A549 (cell line): ENCODE results near the gene ALDH1A2. TPM values are rescaled to one million over a fixed set of nuclear protein-coding genes. Genes with fewer than 3 reads are reported as not detected.

ENCODE experiments used
- ATAC-seq, 2 experiments: fragments of 200-7000 bp in 1 of 2; fragments of >200 bp in 1 of 2; cut with Nextera tagmentation in 1 of 2; cut with Tn5 transposase in 1 of 2; 3 replicates each; pipeline versions ENCODE4 v1.8.0 to v1.9.1; 2018 to 2020; ENCODE audit warnings: mild to moderate bottlenecking in 1 of 2, moderate library complexity in 1 of 2
- CTCF ChIA-PET: fragments of 300-600 bp; sonication (Branson Sonifier 250); formaldehyde crosslinking; extraction: SDS; loops from one replicate; lab custom pipeline; 2021; ENCODE audit warnings: antibody characterized with exemption, inconsistent platforms; lab: Yijun Ruan, JAX
- POLR2A ChIA-PET: fragments of 350-600 bp; formaldehyde crosslinking; extraction: SDS; loops from one replicate; lab custom pipeline; 2021; ENCODE audit warnings: antibody characterized with exemption, inconsistent platforms; lab: Yijun Ruan, JAX
- DNase-seq, 2 experiments: peaks; one replicate each; pipeline versions ENCODE4 v3.0.0 to v3.0.0-alpha.2; 2011 to 2016; ENCODE audit warnings: low read depth in 1 of 2, low spot score in 1 of 2
- FAIRE-seq: peaks from 2 replicates; lab custom pipeline; 2011; peaks lifted over from hg19 to GRCh38; lab: Jason Lieb, UNC
- H3K27ac ChIP-seq, 2 experiments: fragments of >200 bp; sonication (Bioruptor Twin); formaldehyde crosslinking; 3 replicates each; pipeline ENCODE4 v1.5.1; 2016 to 2017
- H3K4me1 ChIP-seq: fragments of >200 bp; sonication (Bioruptor Twin); formaldehyde crosslinking; 3 replicates; pipeline ENCODE4 v1.6.1; 2016
- H3K4me2 ChIP-seq: fragments of >200 bp; sonication (Bioruptor Twin); formaldehyde crosslinking; 3 replicates; pipeline ENCODE4 v1.6.1; 2016
- H3K4me3 ChIP-seq: fragments of >200 bp; sonication (Bioruptor Twin); formaldehyde crosslinking; 3 replicates; pipeline ENCODE4 v1.5.1; 2016
- H3K9me3 ChIP-seq: fragments of >200 bp; sonication (Bioruptor Twin); formaldehyde crosslinking; 3 replicates; pipeline ENCODE4 v1.6.1; 2016
- BCL3 ChIP-seq: fragments of >200 bp; sonication (Bioruptor Twin); formaldehyde crosslinking; IDR thresholded peaks from 3 replicates; pipeline ENCODE4 v1.6.1; 2016
- BHLHE40 ChIP-seq: IDR thresholded peaks from 2 replicates; pipeline ENCODE4 v1.6.1; 2012; ENCODE audit warnings: low read depth, low read length, inconsistent platforms
- CBX2 ChIP-seq: fragments of 200-600 bp; sonication (generic); IDR thresholded peaks from 2 replicates; pipeline ENCODE4 v1.6.1; 2016; ENCODE audit warnings: low read depth, mild to moderate bottlenecking, borderline replicate concordance
- CEBPB ChIP-seq, 2 experiments: fragments of >200 bp in 1 of 2; sonication (Bioruptor Twin) in 1 of 2; formaldehyde crosslinking in 1 of 2; IDR thresholded peaks; 2 replicates each; pipeline ENCODE4 v1.6.1; 2012 to 2016
- CHD4 ChIP-seq: fragments of 200-600 bp; sonication (generic); IDR thresholded peaks from 2 replicates; pipeline ENCODE4 v1.6.1; 2016; ENCODE audit warnings: antibody characterized with exemption, mild to moderate bottlenecking, borderline replicate concordance
- ELK1 ChIP-seq: fragments of 150-350 bp; IDR thresholded peaks from 2 replicates; pipeline ENCODE4 v1.6.1; 2014; ENCODE audit warnings: low read depth, mild to moderate bottlenecking, low read length
- EP300 ChIP-seq, 2 experiments: fragments of >200 bp; sonication (Bioruptor Twin); formaldehyde crosslinking; IDR thresholded peaks; 2 replicates in 1 of 2; 3 replicates in 1 of 2; pipeline ENCODE4 v1.6.1; 2016 to 2017
- FOSL2 ChIP-seq, 2 experiments: fragments of 450-650 bp in 1 of 2; fragments of >200 bp in 1 of 2; sonication (Bioruptor Twin) in 1 of 2; formaldehyde crosslinking; IDR thresholded peaks; 2 replicates each; pipeline versions ENCODE4 v1.5.0 to v1.6.1; 2016 to 2020; ENCODE audit warnings: mild to moderate bottlenecking in 1 of 2, moderate library complexity in 1 of 2
- GATA3 ChIP-seq: IDR thresholded peaks from 2 replicates; pipeline ENCODE4 v1.6.1; 2012; ENCODE audit warnings: borderline replicate concordance
- HDAC2 ChIP-seq: fragments of 200-600 bp; sonication (generic); IDR thresholded peaks from 2 replicates; pipeline ENCODE4 v1.6.1; 2016
- HES2 ChIP-seq: fragments of >200 bp; sonication (Bioruptor Twin); formaldehyde crosslinking; IDR thresholded peaks from 2 replicates; pipeline ENCODE4 v1.6.1; 2016
- HEYL ChIP-seq: fragments of 250-450 bp; sonication (Bioruptor Pico); IDR thresholded peaks from 2 replicates; pipeline ENCODE4 v1.8.0; 2021; ENCODE audit warnings: mild to moderate bottlenecking, moderate library complexity
- HOXB13 ChIP-seq: fragments of 250-450 bp; sonication (Bioruptor Pico); IDR thresholded peaks from 2 replicates; pipeline ENCODE4 v1.5.0; 2020; ENCODE audit warnings: low read depth, mild to moderate bottlenecking, moderate library complexity
- JUN ChIP-seq, 2 experiments: fragments of >200 bp; sonication (Bioruptor Twin); formaldehyde crosslinking; IDR thresholded peaks; 2 replicates in 1 of 2; 3 replicates in 1 of 2; pipeline ENCODE4 v1.6.1; 2016 to 2017
- JUNB ChIP-seq: fragments of >200 bp; sonication (Bioruptor Twin); formaldehyde crosslinking; IDR thresholded peaks from 2 replicates; pipeline ENCODE4 v1.6.1; 2016
- KDM1A ChIP-seq: fragments of 200-600 bp; sonication (generic); IDR thresholded peaks from 2 replicates; pipeline ENCODE4 v1.6.1; 2016; ENCODE audit warnings: low read depth, mild to moderate bottlenecking
- MAX ChIP-seq: IDR thresholded peaks from 2 replicates; pipeline ENCODE4 v1.6.1; 2012
- NFE2L2 ChIP-seq: fragments of 150-350 bp; conservative IDR thresholded peaks from 2 replicates; pipeline ENCODE4 v1.6.1; 2014; ENCODE audit warnings: low read length
- NPAS2 ChIP-seq: fragments of 250-450 bp; sonication (Bioruptor Pico); IDR thresholded peaks from 2 replicates; pipeline ENCODE4 v1.8.0; 2022; ENCODE audit warnings: mild to moderate bottlenecking, moderate library complexity, borderline replicate concordance
- POLR2A ChIP-seq: IDR thresholded peaks from 2 replicates; pipeline ENCODE4 v1.6.1; 2012; ENCODE audit warnings: mild to moderate bottlenecking, low read length
- RAD21 ChIP-seq, 2 experiments: fragments of >200 bp in 1 of 2; sonication (Bioruptor Twin) in 1 of 2; formaldehyde crosslinking in 1 of 2; IDR thresholded peaks in 1 of 2; conservative IDR thresholded peaks in 1 of 2; 2 replicates in 1 of 2; 3 replicates in 1 of 2; pipeline ENCODE4 v1.6.1; 2012 to 2018; ENCODE audit warnings: inconsistent platforms in 1 of 2
- RARB ChIP-seq: fragments of 250-450 bp; sonication (Bioruptor Pico); IDR thresholded peaks from 2 replicates; pipeline ENCODE4 v1.8.0; 2021; ENCODE audit warnings: mild to moderate bottlenecking, moderate library complexity
- RFX5 ChIP-seq: fragments of 450-650 bp; IDR thresholded peaks from 2 replicates; pipeline ENCODE4 v1.7.1; 2014; ENCODE audit warnings: antibody characterized with exemption, mild to moderate bottlenecking, moderate library complexity
- SMC3 ChIP-seq: fragments of >200 bp; sonication (Bioruptor Twin); formaldehyde crosslinking; IDR thresholded peaks from 3 replicates; pipeline ENCODE4 v1.6.1; 2018; ENCODE audit warnings: inconsistent platforms
- SREBF2 ChIP-seq: fragments of 450-650 bp; IDR thresholded peaks from 2 replicates; pipeline ENCODE4 v1.6.1; 2014; ENCODE audit warnings: mild to moderate bottlenecking, moderate library complexity
- TFCP2L1 ChIP-seq: fragments of 250-450 bp; sonication (Bioruptor Pico); IDR thresholded peaks from 2 replicates; pipeline ENCODE4 v1.5.0; 2021; ENCODE audit warnings: mild to moderate bottlenecking
- TP53 ChIP-seq: fragments of 250-450 bp; sonication (Bioruptor Pico); IDR thresholded peaks from 2 replicates; pipeline ENCODE4 v1.5.0; 2021; ENCODE audit warnings: mild to moderate bottlenecking, moderate library complexity
- USF2 ChIP-seq: fragments of 450-650 bp; IDR thresholded peaks from 2 replicates; pipeline ENCODE4 v1.6.1; 2014; ENCODE audit warnings: antibody characterized with exemption
- ZC3H11A ChIP-seq: fragments of 450-650 bp; IDR thresholded peaks from 2 replicates; pipeline ENCODE4 v1.6.1; 2014; ENCODE audit warnings: antibody characterized with exemption, mild to moderate bottlenecking
- ZFP36 ChIP-seq: fragments of 450-650 bp; IDR thresholded peaks from 2 replicates; pipeline ENCODE4 v1.6.1; 2014; ENCODE audit warnings: borderline replicate concordance; ENCODE audit not compliant: partially characterized antibody
- ZSCAN20 ChIP-seq: fragments of 250-450 bp; sonication (Bioruptor Pico); IDR thresholded peaks from 2 replicates; pipeline ENCODE4 v1.8.0; 2022; ENCODE audit warnings: mild to moderate bottlenecking, moderate library complexity
- WGBS: methylation state at CpG from one replicate; pipeline ENCODE4 v1.1.6; 2017; ENCODE audit errors: missing lambda C conversion rate; 5-methylcytosine and 5-hydroxymethylcytosine counted together
- polyA plus RNA-seq, 4 experiments: library from polyadenylated mRNA; depleted of rRNA in 3 of 4; stranded (reverse); fragments of >200 nt; fragmentation: RNase III in 1 of 4; extraction: RNeasy Plus Mini Kit Qiagen cat#74134 plus additional on column Dnase treatment in 1 of 4; gene quantifications; 2 replicates in 3 of 4; 3 replicates in 1 of 4; pipeline ENCODE4 v1.2.3, GENCODE V29; 2011 to 2017

Gene ALDH1A2
- polyA plus RNA-seq, 2 of the 4 experiments (the other 2 are of a cell fraction), result 0.23 to 0.35 TPM

- TF ChIP-seq JUNB, result no peak
- TF ChIP-seq CEBPB (IDR thresholded peaks at IDR 0.05), result no peak
- TF ChIP-seq TFCP2L1 (CRISPR knock-in tag), result no peak
- TF ChIP-seq SREBF2, result no peak
- no peak for TF ChIP-seq NFE2L2
- TF ChIP-seq BCL3, result no peak
- no peak for TF ChIP-seq BHLHE40
- TF ChIP-seq RARB (CRISPR knock-in tag), result no peak
- TF ChIP-seq ZC3H11A, result no peak
- TF ChIP-seq ZFP36, result no peak
- TF ChIP-seq HOXB13, result no peak
- TF ChIP-seq USF2, result no peak
- no peak for TF ChIP-seq HDAC2
- no peak for TF ChIP-seq RFX5
- no peak for TF ChIP-seq HES2
- no peak for TF ChIP-seq ELK1
- TF ChIP-seq FOSL2 (IDR thresholded peaks at IDR 0.05), result no peak
- no peak for TF ChIP-seq FOSL2 (CRISPR knock-in tag; IDR thresholded peaks at IDR 0.05)
- no peak for TF ChIP-seq ZSCAN20 (CRISPR knock-in tag)
- no peak for TF ChIP-seq CHD4
- no peak for TF ChIP-seq GATA3
- Histone ChIP-seq H3K4me1 (no peaks in the 10 kb centered on the region), H3K4me3 (no peak overlapping the region), H3K27ac (no peak overlapping the region), H3K4me2 (no peak overlapping the region), H3K9me3 (no peaks in the 10 kb centered on the region; the same call in 2 of the 3 replicates)
- ATAC-seq (no peak), FAIRE-seq (no peak), DNase-seq (no peak)
- POLR2A ChIA-PET, result no interaction called here
- CTCF ChIA-PET, result interaction anchor here (0.5 to 1.7 kb wide), 9 partner anchors 9 to 813 kb away, joined by 3 to 5 read pairs (median 3); partner anchors contain the start of gene ALDH1A2
- WGBS, result 18% methylated on average over 9 of the region's 9 CpGs
Measured at GRCh38 chr15:57948351-57949289, 116.9 kb downstream of the ALDH1A2 start.

- no peaks in the 10 kb centered on the region; the same call in 2 of the 3 replicates for H3K9me3 ChIP-seq
- DNase-seq (no peak), ATAC-seq (no peak), FAIRE-seq (no peak)
- no peak overlapping the region for H3K27ac ChIP-seq
- WGBS, result 10% methylated on average over 3 of the region's 3 CpGs
- H3K4me2 ChIP-seq, result no peak overlapping the region
- H3K4me3 ChIP-seq, result no peak overlapping the region
- H3K4me1 ChIP-seq, result no peaks in the 10 kb centered on the region
- CTCF ChIA-PET, result interaction anchor here (0.6 to 1.7 kb wide), 8 partner anchors 10 to 813 kb away, joined by 3 to 5 read pairs (median 4); partner anchors contain the start of gene ALDH1A2
- POLR2A ChIA-PET, result no interaction called here
- TF ChIP-seq JUN (IDR thresholded peaks at IDR 0.05), result no peak
- TF ChIP-seq CBX2, result no peak
- no peak for TF ChIP-seq BCL3
- TF ChIP-seq NPAS2 (CRISPR knock-in tag), result no peak
- TF ChIP-seq SMC3, result no peak
- TF ChIP-seq KDM1A, result no peak
- no peak for TF ChIP-seq TP53
- no peak for TF ChIP-seq NFE2L2
- no peak for TF ChIP-seq ZC3H11A
- TF ChIP-seq USF2, result no peak
- TF ChIP-seq POLR2A, result no peak
- no peak for TF ChIP-seq HES2
- no peak for TF ChIP-seq HEYL (CRISPR knock-in tag)
- TF ChIP-seq RAD21 (conservative IDR thresholded peaks at IDR 0.05 in 1 of 2, IDR thresholded peaks at IDR 0.05 in 1 of 2), result no peak
- TF ChIP-seq MAX, result no peak
- TF ChIP-seq EP300 (IDR thresholded peaks at IDR 0.05), result no peak
Measured at GRCh38 chr15:57947781-57948180, 117.7 kb downstream of the ALDH1A2 start.
